Hippocampal formation (tissue), 2 donors: ENCODE results near the gene TMEM214.
A peak's percentile ranks its signal among the peaks of the same experiment; 100 is the strongest.

Source experiments
- DNase-seq, 2 donors: peaks; one replicate each; lab custom pipeline; 2025; lab: John Stamatoyannopoulos, UW

TMEM214 gene

GRCh38 chr2:27032495-27033252 lies at the start of gene TMEM214:
Gene TMEM214, plus strand, starts transcription at chr2:27032965. Its CDS starts 51 bp downstream, at chr2:27033016.
- DNase-seq: peak; percentile 58 to 75

- DNase-seq: no peak
Measured at GRCh38 chr2:26983746-26984145, 49.0 kb upstream of the TMEM214 start.

GRCh38 chr2:26985807-26986206 lies 47.0 kb upstream of the TMEM214 start:
- no peak for DNase-seq

- DNase-seq: no peak
Measured at GRCh38 chr2:26986576-26986975, 46.2 kb upstream of the TMEM214 start.

- peak in 1 of 2 donors; percentile 11 for DNase-seq
Measured at GRCh38 chr2:26988058-26988860, 44.5 kb upstream of the TMEM214 start.

- no peak for DNase-seq
Measured at GRCh38 chr2:26989156-26989555, 43.6 kb upstream of the TMEM214 start.

GRCh38 chr2:26991717-26992116 lies 41.0 kb upstream of the TMEM214 start:
- no peak for DNase-seq

- no peak for DNase-seq
Measured at GRCh38 chr2:26993768-26994167, 39.0 kb upstream of the TMEM214 start.

GRCh38 chr2:26994983-26995382 lies 37.8 kb upstream of the TMEM214 start:
- no peak for DNase-seq

GRCh38 chr2:26997394-26997793 lies 35.4 kb upstream of the TMEM214 start:
- no peak for DNase-seq

DNA sequence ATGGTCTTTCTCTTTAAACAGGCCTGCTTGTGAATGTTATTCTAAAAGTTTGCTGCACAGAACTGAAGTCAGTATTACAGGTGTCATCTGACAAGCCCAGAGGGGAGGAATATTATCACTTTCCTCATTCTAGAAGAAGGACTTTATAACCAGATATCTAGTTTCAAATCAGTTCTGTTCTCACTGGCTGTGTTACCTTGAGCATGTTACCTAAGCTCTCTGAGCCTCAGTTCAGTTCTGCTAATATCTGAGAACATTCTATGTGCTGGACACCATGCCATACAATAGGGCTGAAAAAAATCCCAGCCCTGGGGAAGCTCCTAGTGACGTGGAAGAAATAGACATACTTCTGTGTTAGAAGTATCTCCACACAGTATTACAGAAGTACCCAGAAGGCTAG lies 34.4 kb upstream of the TMEM214 start:
- DNase-seq: no peak

DNA sequence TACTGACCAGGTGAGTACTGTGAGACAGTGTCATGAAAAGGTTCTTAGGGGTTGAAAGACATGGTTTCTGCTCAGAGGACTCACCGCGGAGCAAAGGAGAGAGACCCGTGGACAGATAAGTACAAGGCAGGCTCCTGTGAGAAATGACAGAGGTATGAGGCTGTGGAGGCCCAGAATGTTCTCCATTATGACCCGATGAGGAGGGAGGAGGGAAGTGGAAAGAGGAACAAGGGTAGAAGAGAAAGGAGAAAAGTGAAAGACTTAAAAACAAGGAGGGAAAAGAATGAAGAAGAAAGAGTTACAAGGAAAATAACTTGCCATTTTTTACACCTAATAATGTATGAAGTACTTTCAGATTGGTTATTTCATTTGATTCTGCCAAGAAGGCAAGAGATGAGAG lies 32.5 kb upstream of the TMEM214 start:
- DNase-seq: no peak

GRCh38 chr2:27000995-27001394 lies 31.8 kb upstream of the TMEM214 start:
- DNase-seq: no peak

- no peak for DNase-seq
Measured at GRCh38 chr2:27001950-27002349, 30.8 kb upstream of the TMEM214 start.

DNA sequence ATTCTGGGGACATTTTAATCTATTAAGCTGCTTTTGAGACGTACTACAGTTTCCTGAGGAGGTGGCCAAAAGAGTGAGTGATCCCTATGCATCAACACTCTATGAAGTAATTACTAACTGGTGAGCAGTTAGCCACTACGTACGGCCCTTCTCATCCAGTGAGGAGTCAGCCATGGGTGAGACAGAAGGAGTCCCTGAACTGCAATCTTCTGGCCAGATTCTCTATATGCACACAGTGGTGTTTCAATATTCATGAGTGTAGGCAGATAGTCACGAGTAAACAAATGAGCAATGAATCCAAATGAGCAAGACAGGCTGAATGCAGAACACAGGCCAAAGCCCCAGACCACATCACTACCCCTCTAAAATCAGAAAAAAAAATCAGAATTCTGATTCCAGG lies 29.8 kb upstream of the TMEM214 start:
- DNase-seq: no peak

- DNase-seq: no peak
Measured at GRCh38 chr2:27003857-27004256, 28.9 kb upstream of the TMEM214 start.

- DNase-seq: no peak
Measured at GRCh38 chr2:27006602-27007415, 26.0 kb upstream of the TMEM214 start.

DNA sequence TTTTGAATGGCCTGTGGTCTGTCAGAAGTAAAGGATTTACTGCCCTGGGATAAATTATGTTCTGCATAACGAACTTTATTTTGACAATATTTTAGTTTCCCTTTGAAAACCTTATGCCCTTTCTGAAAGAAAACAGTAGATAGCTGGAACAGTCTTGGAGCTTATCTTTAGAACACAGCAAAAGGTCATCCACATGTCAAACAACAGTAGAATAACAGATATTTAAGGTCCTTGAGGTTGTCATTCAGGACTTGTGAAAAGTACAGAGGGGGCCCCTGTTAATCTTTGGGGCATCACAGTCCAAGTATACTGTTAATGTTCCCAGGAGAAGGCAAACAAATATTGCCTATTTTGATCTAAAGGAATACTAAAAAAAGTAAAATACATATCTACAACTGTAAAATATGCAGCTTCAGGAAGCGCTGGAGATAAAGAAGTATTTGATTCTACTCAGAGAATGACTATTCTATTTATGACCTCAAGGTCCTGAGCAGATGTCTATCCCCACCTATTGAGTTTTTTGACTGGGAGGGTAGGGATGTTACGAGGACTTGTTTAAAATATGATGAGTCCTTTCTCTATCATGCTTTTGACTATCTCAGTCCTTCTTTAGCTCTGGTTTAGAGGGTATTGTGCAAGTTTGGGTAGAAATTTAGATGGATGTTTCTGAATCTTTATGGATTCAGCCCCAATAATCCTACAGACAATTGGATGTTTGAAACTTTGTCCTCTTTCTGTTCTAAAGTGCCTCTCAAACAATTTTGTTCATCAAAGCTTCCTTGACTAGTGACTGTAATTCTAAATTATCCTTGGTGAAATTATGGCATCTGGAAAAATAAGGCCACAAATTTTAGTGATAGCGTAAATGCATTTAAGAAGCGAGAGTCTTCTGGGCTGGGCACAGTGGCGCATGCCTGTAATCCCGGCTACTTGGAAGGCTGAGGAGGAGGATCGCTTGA lies 25.1 kb upstream of the TMEM214 start:
- DNase-seq: no peak

GRCh38 chr2:27008678-27009077 lies 24.1 kb upstream of the TMEM214 start:
- DNase-seq: no peak

- no peak for DNase-seq
Measured at GRCh38 chr2:27009083-27009482, 23.7 kb upstream of the TMEM214 start.

- DNase-seq: no peak
Measured at GRCh38 chr2:27009716-27010115, 23.0 kb upstream of the TMEM214 start.
